ENCODE measurements around the gene ALG2.

- TF ChIP-seq, protein P1, sequence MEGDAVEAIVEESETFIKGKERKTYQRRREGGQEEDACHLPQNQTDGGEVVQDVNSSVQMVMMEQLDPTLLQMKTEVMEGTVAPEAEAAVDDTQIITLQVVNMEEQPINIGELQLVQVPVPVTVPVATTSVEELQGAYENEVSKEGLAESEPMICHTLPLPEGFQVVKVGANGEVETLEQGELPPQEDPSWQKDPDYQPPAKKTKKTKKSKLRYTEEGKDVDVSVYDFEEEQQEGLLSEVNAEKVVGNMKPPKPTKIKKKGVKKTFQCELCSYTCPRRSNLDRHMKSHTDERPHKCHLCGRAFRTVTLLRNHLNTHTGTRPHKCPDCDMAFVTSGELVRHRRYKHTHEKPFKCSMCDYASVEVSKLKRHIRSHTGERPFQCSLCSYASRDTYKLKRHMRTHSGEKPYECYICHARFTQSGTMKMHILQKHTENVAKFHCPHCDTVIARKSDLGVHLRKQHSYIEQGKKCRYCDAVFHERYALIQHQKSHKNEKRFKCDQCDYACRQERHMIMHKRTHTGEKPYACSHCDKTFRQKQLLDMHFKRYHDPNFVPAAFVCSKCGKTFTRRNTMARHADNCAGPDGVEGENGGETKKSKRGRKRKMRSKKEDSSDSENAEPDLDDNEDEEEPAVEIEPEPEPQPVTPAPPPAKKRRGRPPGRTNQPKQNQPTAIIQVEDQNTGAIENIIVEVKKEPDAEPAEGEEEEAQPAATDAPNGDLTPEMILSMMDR (IDR thresholded peaks at IDR 0.05 in 8 of 11, conservative IDR thresholded peaks at IDR 0.05 in 3 of 11): no peak
- TF ChIP-seq POLR2AphosphoS5 (IDR thresholded peaks at IDR 0.05) (no peak), POLR2A (IDR thresholded peaks at IDR 0.05) (no peak)
Measured at GRCh38 chr9:99182356-99182755, 39.4 kb downstream of the ALG2 start.

All from spleen (tissue), 7 donors.